IMR-90 (cell line): ENCODE measurements around the gene GALM. TPM values are rescaled to one million over a fixed set of nuclear protein-coding genes. Genes with fewer than 3 reads are reported as not detected.

Experiments used
- ATAC-seq: fragments of 200-7000 bp; cut with Tn5 transposase; 2 replicates; pipeline ENCODE4 v1.9.1; 2020; ENCODE audit warnings: low read depth, mild to moderate bottlenecking, moderate library complexity
- BruUV-seq: library from RNA; stranded (reverse); fragments of 400-500 nt; replicated peaks from 2 replicates; lab custom pipeline; 2021; lab: Mats Ljungman, UMichigan
- CTCF ChIA-PET: fragments of 300-600 bp; formaldehyde crosslinking; extraction: SDS; loops from one replicate; lab custom pipeline; 2021; ENCODE audit warnings: antibody characterized with exemption; lab: Yijun Ruan, JAX
- POLR2A ChIA-PET: fragments of 300-600 bp; sonication (Branson Sonifier 250); formaldehyde crosslinking; loops from one replicate; lab custom pipeline; 2022; ENCODE audit warnings: antibody characterized with exemption; ENCODE audit not compliant: unreplicated experiment; lab: Charles Lee
- DNase-seq: peaks from one replicate; pipeline ENCODE4 v3.0.0; 2013
- H2AFZ ChIP-seq: replicated peaks from 2 replicates; pipeline ENCODE3; 2013; ENCODE audit warnings: low read length, mild to moderate bottlenecking; ENCODE audit not compliant: poor library complexity
- H2AK5ac ChIP-seq: 2 replicates; pipeline ENCODE4 v1.6.1; 2013; ENCODE audit warnings: low read depth, low read length, inconsistent platforms
- H2AK9ac ChIP-seq: replicated peaks from 2 replicates; pipeline ENCODE3; 2013; ENCODE audit warnings: mild to moderate bottlenecking, low read depth, low read length, moderate library complexity; ENCODE audit not compliant: poor library complexity
- H2BK120ac ChIP-seq: 2 replicates; pipeline ENCODE4 v1.6.1; 2013; ENCODE audit warnings: low read depth, low read length, inconsistent platforms
- H2BK15ac ChIP-seq: 3 replicates; pipeline ENCODE4 v1.6.1; 2013; ENCODE audit warnings: low read depth, low read length, inconsistent platforms
- H2BK20ac ChIP-seq: 2 replicates; pipeline ENCODE4 v1.6.1; 2013; ENCODE audit warnings: low read depth, mild to moderate bottlenecking, inconsistent platforms, low read length, moderate library complexity
- H2BK5ac ChIP-seq: 2 replicates; pipeline ENCODE4 v1.6.1; 2013; ENCODE audit warnings: mild to moderate bottlenecking, low read depth, low read length, inconsistent platforms; ENCODE audit not compliant: poor library complexity, severe bottlenecking
- H3K14ac ChIP-seq: replicated peaks from 2 replicates; pipeline ENCODE4 v1.6.1; 2013; ENCODE audit warnings: low read depth, low read length, inconsistent platforms
- H3K18ac ChIP-seq: 2 replicates; pipeline ENCODE4 v1.6.1; 2013; ENCODE audit warnings: low read depth, low read length, control low read depth
- H3K23ac ChIP-seq: 2 replicates; pipeline ENCODE4 v1.6.1; 2013; ENCODE audit warnings: low read depth, low read length, inconsistent platforms
- H3K27ac ChIP-seq: 2 replicates; pipeline ENCODE4 v1.5.1; 2013; ENCODE audit warnings: mild to moderate bottlenecking, control low read depth, low read length; ENCODE audit not compliant: insufficient read depth
- H3K27me3 ChIP-seq: 2 replicates; pipeline ENCODE4 v1.6.1; 2013; ENCODE audit warnings: low read length; ENCODE audit not compliant: control insufficient read depth, insufficient read depth
- H3K36me3 ChIP-seq: 2 replicates; pipeline ENCODE4 v1.6.1; 2013; ENCODE audit warnings: low read length, mixed read lengths; ENCODE audit not compliant: control insufficient read depth, insufficient read depth
- H3K4ac ChIP-seq: 2 replicates; pipeline ENCODE4 v1.6.1; 2013; ENCODE audit warnings: low read depth, low read length, inconsistent platforms
- H3K4me1 ChIP-seq: 2 replicates; pipeline ENCODE4 v1.6.1; 2013; ENCODE audit warnings: low read length, mixed read lengths; ENCODE audit not compliant: control insufficient read depth, insufficient read depth
- H3K4me2 ChIP-seq: 2 replicates; pipeline ENCODE4 v1.6.1; 2013; ENCODE audit warnings: low read depth, mild to moderate bottlenecking, control low read depth, low read length, moderate library complexity
- H3K4me3 ChIP-seq: 2 replicates; pipeline ENCODE4 v1.5.1; 2013; ENCODE audit warnings: low read depth, mild to moderate bottlenecking, control low read depth, low read length, moderate library complexity; ENCODE audit not compliant: insufficient read depth
- H3K56ac ChIP-seq: 2 replicates; pipeline ENCODE4 v1.6.1; 2013; ENCODE audit warnings: low read length, inconsistent platforms; ENCODE audit not compliant: insufficient read depth; ENCODE audit errors: extremely low read depth
- H3K79me1 ChIP-seq, 2 experiments: 2 replicates each; pipeline ENCODE4 v1.6.1; 2013; ENCODE audit warnings: low read length in 2 of 2, inconsistent platforms in 1 of 2, low read depth in 1 of 2
- H3K9ac ChIP-seq: 2 replicates; pipeline ENCODE4 v1.6.1; 2013; ENCODE audit warnings: low read depth, low read length, control low read depth
- H3K9me1 ChIP-seq: 2 replicates; pipeline ENCODE4 v1.6.1; 2013; ENCODE audit warnings: low read length, inconsistent platforms; ENCODE audit not compliant: insufficient read depth
- H3K9me3 ChIP-seq: 2 replicates; pipeline ENCODE4 v1.6.1; 2013; ENCODE audit warnings: low read length; ENCODE audit not compliant: control insufficient read depth, insufficient read depth
- H4K20me1 ChIP-seq: 2 replicates; pipeline ENCODE4 v1.6.1; 2013; ENCODE audit warnings: low read length, inconsistent platforms; ENCODE audit not compliant: insufficient read depth
- H4K5ac ChIP-seq: 2 replicates; pipeline ENCODE4 v1.6.1; 2013; ENCODE audit warnings: mild to moderate bottlenecking, low read depth, low read length, control low read depth
- H4K8ac ChIP-seq, 2 experiments: 2 replicates each; pipeline ENCODE4 v1.6.1; 2013; ENCODE audit warnings: low read depth in 2 of 2, low read length in 2 of 2, control low read depth in 1 of 2, inconsistent platforms in 1 of 2
- H4K91ac ChIP-seq: 2 replicates; pipeline ENCODE4 v1.6.1; 2013; ENCODE audit warnings: low read depth, low read length, inconsistent platforms; ENCODE audit not compliant: insufficient read depth
- NFE2L2 ChIP-seq: fragments of 150-350 bp; IDR thresholded peaks from 2 replicates; pipeline ENCODE4 v1.6.1; 2016; ENCODE audit warnings: low read depth, mild to moderate bottlenecking, low read length
- USF2 ChIP-seq: fragments of 150-350 bp; IDR thresholded peaks from 2 replicates; pipeline ENCODE4 v1.6.1; 2017; ENCODE audit warnings: mild to moderate bottlenecking, antibody characterized with exemption, low read length, low read depth
- WGBS, 2 experiments: methylation state at CpG; one replicate each; pipeline versions ENCODE4 v1.1.5 to v1.1.7; 2013; ENCODE audit warnings: missing lambda C conversion rate in 2 of 2; ENCODE audit not compliant: insufficient read length in 1 of 2; ENCODE audit errors: extremely low coverage in 2 of 2; 5-methylcytosine and 5-hydroxymethylcytosine counted together
- dilution Hi-C: fragments of 300-500 bp; cut with HindIII; formaldehyde crosslinking; loops from one replicate; pipeline ENCODE4 v1.14.3; 2018; ENCODE audit warnings: low sequenced_read_pairs; ENCODE audit not compliant: unreplicated experiment
- in situ Hi-C: fragments of 300-500 bp; cut with MboI; formaldehyde crosslinking; loops from 3 replicates; pipeline ENCODE4 v1.14.3; 2019; ENCODE audit warnings: low sequenced_read_pairs, inconsistent platforms, mixed read lengths
- intact Hi-C: fragments of 100-400 bp; cut with micrococcal nuclease; formaldehyde crosslinking; loops from 2 replicates; pipeline ENCODE4 v1.10.0; 2022
- polyA plus RNA-seq, 3 experiments: library from polyadenylated mRNA; depleted of rRNA; stranded (reverse); fragments of >200 nt; gene quantifications; 2 replicates each; pipeline ENCODE4 v1.2.3, GENCODE V29; 2012; ENCODE audit warnings: low replicate concordance in 1 of 3
- total RNA-seq: library from RNA; depleted of rRNA; stranded (reverse); fragments of >200 nt; gene quantifications from 2 replicates; pipeline ENCODE4 v1.2.3, GENCODE V29; 2012

GALM gene
- total and polyA plus RNA-seq, 2 of the 4 experiments (the other 2 are of a cell fraction), result 12.1 to 24.2 TPM

GRCh38 chr2:38763228-38763627, 97.3 kb downstream of the GALM start:
- Histone ChIP-seq H2BK15ac (no peak overlapping the region), H3K4me2 (no peak overlapping the region), H4K5ac (no peak overlapping the region), H3K79me1 (no peaks in the 10 kb centered on the region), H3K27me3 (no peaks in the 10 kb centered on the region), H2BK20ac (no peak overlapping the region), H4K91ac (no peak overlapping the region), H3K23ac (no peak overlapping the region), H2BK5ac (no peak overlapping the region), H3K18ac (no peak overlapping the region), H3K4me3 (no peak overlapping the region), H3K4me1 (peaks cover 6% of the 10 kb centered on the region), H3K9me1 (peaks cover 3% of the 10 kb centered on the region; the same call in 1 of the 2 replicates), H2BK120ac (no peak overlapping the region), H4K20me1 (no peaks in the 10 kb centered on the region), H3K14ac (no peak overlapping the region), H3K36me3 (no peaks in the 10 kb centered on the region), H2AK9ac (no peak overlapping the region), H4K8ac (no peak overlapping the region), H2AK5ac (no peak overlapping the region), H3K9me3 (no peaks in the 10 kb centered on the region), H3K4ac (no peak overlapping the region), H3K56ac (no peak overlapping the region), H2AFZ (no peak overlapping the region), H3K27ac (no peak overlapping the region), H3K9ac (no peak overlapping the region)
- intact Hi-C loops (no loop called here), in situ Hi-C loops (no loop called here), dilution Hi-C loops (no loop called here)
- CTCF ChIA-PET, result no interaction called here
- DNase-seq, result no peak
- no TSS peak for BruUV-seq
- TF ChIP-seq USF2 (no peak), NFE2L2 (no peak)
- no peak for ATAC-seq
- WGBS, 2 experiments, result no CpG with 5 or more reads among the region's 2 CpGs
- POLR2A ChIA-PET, result interaction anchor here (0.5 kb wide), 1 partner anchor 19 kb away, joined by 3 read pairs; no protein-coding TSS in a partner anchor
